ENCODE data around the gene TIGD6. TPM values are rescaled to one million over a fixed set of nuclear protein-coding genes. Genes with fewer than 3 reads are reported as not detected.

The TIGD6 gene
- total and polyA plus RNA-seq, 2 experiments from 2014 or later, result 1.4 to 2.1 TPM

- Mint-ChIP-seq H3K9me3 (no peaks in the 10 kb centered on the region), H3K36me3 (ENCODE audit: low read depth) (no peaks in the 10 kb centered on the region), H3K4me3 (no peak overlapping the region), H3K27ac (no peak overlapping the region; the same call in 1 of the 2 replicates), H3K4me1 (no peaks in the 10 kb centered on the region), H3K27me3 (ENCODE audit: insufficient read depth, low read depth, poor library complexity) (peaks cover 5% of the 10 kb centered on the region)
- Histone ChIP-seq H3K27me3 (ENCODE audit: insufficient read depth) (no peaks in the 10 kb centered on the region), H3K36me3 (ENCODE audit: insufficient read depth) (no peaks in the 10 kb centered on the region), H3K27ac (ENCODE audit: low read depth) (no peak overlapping the region), H4K20me1 (replicated peaks; ENCODE audit: insufficient read depth) (no peaks in the 10 kb centered on the region), H3K4me1 (ENCODE audit: insufficient read depth) (no peaks in the 10 kb centered on the region), H3K79me2 (replicated peaks; ENCODE audit: insufficient read depth) (no peaks in the 10 kb centered on the region), H3K4me3 (no peak overlapping the region), H3K4me2 (no peak overlapping the region), H2AFZ (no peak overlapping the region), H3F3A (replicated peaks; ENCODE audit: low read depth) (no peaks in the 10 kb centered on the region), H3K9me2 (ENCODE audit: insufficient read depth) (no peaks in the 10 kb centered on the region)
- no peak for ATAC-seq
- TF ChIP-seq CREB1 (CRISPR knock-in tag; IDR thresholded peaks at IDR 0.05; ENCODE audit: low read depth), result no peak
- no peak for DNase-seq (ENCODE audit: low spot score)
Measured at GRCh38 chr5:149993471-149993870, 7.0 kb downstream of the TIGD6 start.

- no peak for TF ChIP-seq REST (IDR thresholded peaks at IDR 0.05; ENCODE audit: unreplicated experiment)
- TF ChIP-seq CTCF (conservative IDR thresholded peaks at IDR 0.05; ENCODE audit: low read depth in 2 of 2), result peak; percentile 94 to 97
- H3K79me2 ChIP-seq (replicated peaks; ENCODE audit: insufficient read depth), result no peaks in the 10 kb centered on the region
- H4K20me1 ChIP-seq (replicated peaks; ENCODE audit: insufficient read depth), result no peaks in the 10 kb centered on the region
- H3K9me2 ChIP-seq (ENCODE audit: insufficient read depth), result no peaks in the 10 kb centered on the region
- no peak overlapping the region for H2AFZ ChIP-seq
- DNase-seq (ENCODE audit: low spot score) (peak; percentile 83), ATAC-seq (peak; percentile 94)
- H3K27ac ChIP-seq (ENCODE audit: low read depth), result no peak overlapping the region
- Mint-ChIP-seq H3K36me3 (ENCODE audit: low read depth) (no peaks in the 10 kb centered on the region), H3K9me3 (no peaks in the 10 kb centered on the region), H3K4me3 (no peak overlapping the region), H3K27ac (no peak overlapping the region), H3K27me3 (ENCODE audit: insufficient read depth, low read depth, poor library complexity) (peaks cover 5% of the 10 kb centered on the region), H3K4me1 (no peaks in the 10 kb centered on the region)
- H3F3A ChIP-seq (replicated peaks; ENCODE audit: low read depth), result no peaks in the 10 kb centered on the region
- no peak overlapping the region for H3K4me3 ChIP-seq
- no peak overlapping the region for H3K4me2 ChIP-seq
- no peaks in the 10 kb centered on the region for H3K27me3 ChIP-seq (ENCODE audit: insufficient read depth)
- no peaks in the 10 kb centered on the region for H3K36me3 ChIP-seq (ENCODE audit: insufficient read depth)
- no peaks in the 10 kb centered on the region for H3K4me1 ChIP-seq (ENCODE audit: insufficient read depth)
Measured at GRCh38 chr5:149990518-149991376, 9.7 kb downstream of the TIGD6 start.

Measured in GM23338 (cell line).